ENCODE results near the gene SEMA3F. TPM values are rescaled to one million over a fixed set of nuclear protein-coding genes. Genes with fewer than 3 reads are reported as not detected.

SEMA3F gene
- total RNA-seq, 6 experiments from 2014 or later = 20.5 to 35.6 (median 22.8) TPM

- Mint-ChIP-seq H3K4me1 (ENCODE audit: low read depth) (peaks cover 53% of the 10 kb centered on the region), H3K27me3 (ENCODE audit: insufficient read depth) (no peaks in the 10 kb centered on the region; the same call in 1 of the 2 replicates), H3K27ac (peak overlapping the region; percentile 88), H3K36me3 (ENCODE audit: low read depth) (no peaks in the 10 kb centered on the region), H3K9me3 (no peaks in the 10 kb centered on the region), H3K4me3 (no peak overlapping the region)
- DNase-seq = no peak
- no peak for TF ChIP-seq CTCF (IDR thresholded peaks at IDR 0.05)
Observed at GRCh38 chr3:50169858-50170257, 14.7 kb downstream of the SEMA3F start.

- H3K4me3 Mint-ChIP-seq = no peak overlapping the region
- no peak for TF ChIP-seq CTCF (IDR thresholded peaks at IDR 0.05)
- H3K27me3 Mint-ChIP-seq (ENCODE audit: insufficient read depth) = peaks cover 1% of the 10 kb centered on the region; the same call in 1 of the 2 replicates
- H3K4me1 Mint-ChIP-seq (ENCODE audit: low read depth) = peaks cover 45% of the 10 kb centered on the region
- DNase-seq = peak; percentile 84
- no peaks in the 10 kb centered on the region for H3K9me3 Mint-ChIP-seq
- no peaks in the 10 kb centered on the region for H3K36me3 Mint-ChIP-seq (ENCODE audit: low read depth)
- H3K27ac Mint-ChIP-seq = peak overlapping the region; percentile 88
Observed at GRCh38 chr3:50170689-50171088, 15.6 kb downstream of the SEMA3F start.

GRCh38 chr3:50171540-50172301, 16.6 kb downstream of the SEMA3F start:
- no peak for DNase-seq
- no peak for TF ChIP-seq CTCF (IDR thresholded peaks at IDR 0.05)
- H3K4me1 Mint-ChIP-seq (ENCODE audit: low read depth) = peaks cover 34% of the 10 kb centered on the region
- H3K9me3 Mint-ChIP-seq = no peaks in the 10 kb centered on the region
- peak overlapping the region; percentile 51 for H3K27ac Mint-ChIP-seq
- H3K27me3 Mint-ChIP-seq (ENCODE audit: insufficient read depth) = peaks cover 1% of the 10 kb centered on the region; the same call in 1 of the 2 replicates
- no peaks in the 10 kb centered on the region for H3K36me3 Mint-ChIP-seq (ENCODE audit: low read depth)
- no peak overlapping the region for H3K4me3 Mint-ChIP-seq

- Mint-ChIP-seq H3K36me3 (ENCODE audit: low read depth) (no peaks in the 10 kb centered on the region), H3K4me3 (no peak overlapping the region), H3K4me1 (ENCODE audit: low read depth) (peaks cover 26% of the 10 kb centered on the region), H3K27ac (peak overlapping the region; percentile 51; the same call in 1 of the 2 replicates), H3K27me3 (ENCODE audit: insufficient read depth) (peaks cover 1% of the 10 kb centered on the region; the same call in 1 of the 2 replicates), H3K9me3 (no peaks in the 10 kb centered on the region)
- no peak for DNase-seq
- TF ChIP-seq CTCF (IDR thresholded peaks at IDR 0.05) = no peak
Observed at GRCh38 chr3:50172626-50173220, 17.6 kb downstream of the SEMA3F start.

- H3K9me3 Mint-ChIP-seq = no peaks in the 10 kb centered on the region
- H3K27ac Mint-ChIP-seq = no peak overlapping the region
Observed at GRCh38 chr3:50173685-50174516, 18.8 kb downstream of the SEMA3F start.

More at GRCh38 chr3:50173685-50174516, 18.8 kb downstream of the SEMA3F start:
- Mint-ChIP-seq H3K4me3 (no peak overlapping the region), H3K36me3 (ENCODE audit: low read depth) (no peaks in the 10 kb centered on the region), H3K4me1 (ENCODE audit: low read depth) (peaks cover 15% of the 10 kb centered on the region), H3K27me3 (ENCODE audit: insufficient read depth) (peaks cover 1% of the 10 kb centered on the region; the same call in 1 of the 2 replicates)
- no peak for DNase-seq
- TF ChIP-seq CTCF (IDR thresholded peaks at IDR 0.05) = no peak; the same call in 1 of the 2 replicates

Data from HFFc6 (cell line).